ENCODE measurements around the gene ZNF155. TPM values are rescaled to one million over a fixed set of nuclear protein-coding genes. Genes with fewer than 3 reads are reported as not detected.

ZNF155 gene
- total RNA-seq, 1 experiment from 2014 or later, result 6.8 TPM

DNA sequence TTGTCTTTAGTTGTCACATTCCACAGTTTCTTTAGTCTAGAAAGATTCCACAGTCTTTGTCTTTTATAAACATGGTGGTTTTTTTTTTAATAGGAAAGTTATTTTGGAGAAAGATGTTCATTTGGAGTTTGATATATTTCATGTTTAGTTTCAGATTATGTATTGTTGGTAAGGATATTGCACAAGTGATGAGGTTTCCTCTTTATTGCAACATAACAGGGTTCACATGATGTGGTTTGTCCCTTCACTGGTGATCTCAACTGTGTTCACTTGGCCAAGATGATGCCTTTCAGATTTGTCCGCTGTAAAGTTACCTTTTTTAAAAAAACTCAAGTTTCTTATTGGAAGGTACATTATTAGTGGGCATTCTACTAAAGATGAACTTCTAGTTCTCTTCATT is 22.0 kb downstream of the ZNF155 start:
- Mint-ChIP-seq H3K4me3 (ENCODE audit: low read depth, unreplicated experiment) (no peak overlapping the region), H3K27ac (ENCODE audit: unreplicated experiment) (no peak overlapping the region), H3K36me3 (ENCODE audit: insufficient read depth, unreplicated experiment) (peaks cover 28% of the 10 kb centered on the region), H3K4me1 (ENCODE audit: low read depth, unreplicated experiment) (peaks cover 8% of the 10 kb centered on the region), H3K27me3 (ENCODE audit: unreplicated experiment) (no peaks in the 10 kb centered on the region), H3K9me3 (ENCODE audit: low read depth, unreplicated experiment) (peaks cover 24% of the 10 kb centered on the region)
- CTCF ChIA-PET, result no interaction called here
- TF ChIP-seq, protein P1, sequence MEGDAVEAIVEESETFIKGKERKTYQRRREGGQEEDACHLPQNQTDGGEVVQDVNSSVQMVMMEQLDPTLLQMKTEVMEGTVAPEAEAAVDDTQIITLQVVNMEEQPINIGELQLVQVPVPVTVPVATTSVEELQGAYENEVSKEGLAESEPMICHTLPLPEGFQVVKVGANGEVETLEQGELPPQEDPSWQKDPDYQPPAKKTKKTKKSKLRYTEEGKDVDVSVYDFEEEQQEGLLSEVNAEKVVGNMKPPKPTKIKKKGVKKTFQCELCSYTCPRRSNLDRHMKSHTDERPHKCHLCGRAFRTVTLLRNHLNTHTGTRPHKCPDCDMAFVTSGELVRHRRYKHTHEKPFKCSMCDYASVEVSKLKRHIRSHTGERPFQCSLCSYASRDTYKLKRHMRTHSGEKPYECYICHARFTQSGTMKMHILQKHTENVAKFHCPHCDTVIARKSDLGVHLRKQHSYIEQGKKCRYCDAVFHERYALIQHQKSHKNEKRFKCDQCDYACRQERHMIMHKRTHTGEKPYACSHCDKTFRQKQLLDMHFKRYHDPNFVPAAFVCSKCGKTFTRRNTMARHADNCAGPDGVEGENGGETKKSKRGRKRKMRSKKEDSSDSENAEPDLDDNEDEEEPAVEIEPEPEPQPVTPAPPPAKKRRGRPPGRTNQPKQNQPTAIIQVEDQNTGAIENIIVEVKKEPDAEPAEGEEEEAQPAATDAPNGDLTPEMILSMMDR (IDR thresholded peaks at IDR 0.05; ENCODE audit: unreplicated experiment), result no peak
- intact Hi-C loops (cut with micrococcal nuclease; ENCODE audit: unreplicated experiment), result no loop called here
- no TSS peak for BruUV-seq (replicated peaks)
- no peak for DNase-seq

DNA sequence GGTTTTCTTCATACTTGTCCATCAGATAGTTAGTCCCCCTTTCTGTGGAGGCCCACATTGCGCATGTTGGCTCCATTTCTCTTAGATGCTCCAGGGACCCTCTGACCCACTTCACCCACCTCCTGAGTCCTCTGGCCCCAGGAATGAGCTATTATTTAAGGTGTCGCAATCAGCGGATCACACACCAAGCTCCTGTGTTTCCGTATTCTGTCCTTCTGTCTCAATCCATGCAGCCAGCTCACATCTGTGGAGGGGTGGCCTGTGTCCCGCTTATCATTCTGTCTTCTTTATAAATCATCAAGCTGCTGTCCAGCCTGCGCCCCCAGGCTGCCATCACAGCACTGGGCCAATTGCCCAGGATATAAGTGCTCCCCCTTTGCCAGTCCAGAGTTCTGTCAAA is 23.5 kb downstream of the ZNF155 start:
- BruUV-seq (replicated peaks), result no TSS peak
- TF ChIP-seq, protein P1 (IDR thresholded peaks at IDR 0.05; ENCODE audit: unreplicated experiment), result no peak
- CTCF ChIA-PET, result no interaction called here
- H3K27ac Mint-ChIP-seq (ENCODE audit: unreplicated experiment), result no peak overlapping the region
- intact Hi-C loops (cut with micrococcal nuclease; ENCODE audit: unreplicated experiment), result no loop called here
- no peak overlapping the region for H3K4me3 Mint-ChIP-seq (ENCODE audit: low read depth, unreplicated experiment)
- no peak for DNase-seq
- peaks cover under 1% of the 10 kb centered on the region for H3K4me1 Mint-ChIP-seq (ENCODE audit: low read depth, unreplicated experiment)
- peaks cover 28% of the 10 kb centered on the region for H3K9me3 Mint-ChIP-seq (ENCODE audit: low read depth, unreplicated experiment)
- H3K36me3 Mint-ChIP-seq (ENCODE audit: insufficient read depth, unreplicated experiment), result peaks cover 23% of the 10 kb centered on the region
- no peaks in the 10 kb centered on the region for H3K27me3 Mint-ChIP-seq (ENCODE audit: unreplicated experiment)

DNA sequence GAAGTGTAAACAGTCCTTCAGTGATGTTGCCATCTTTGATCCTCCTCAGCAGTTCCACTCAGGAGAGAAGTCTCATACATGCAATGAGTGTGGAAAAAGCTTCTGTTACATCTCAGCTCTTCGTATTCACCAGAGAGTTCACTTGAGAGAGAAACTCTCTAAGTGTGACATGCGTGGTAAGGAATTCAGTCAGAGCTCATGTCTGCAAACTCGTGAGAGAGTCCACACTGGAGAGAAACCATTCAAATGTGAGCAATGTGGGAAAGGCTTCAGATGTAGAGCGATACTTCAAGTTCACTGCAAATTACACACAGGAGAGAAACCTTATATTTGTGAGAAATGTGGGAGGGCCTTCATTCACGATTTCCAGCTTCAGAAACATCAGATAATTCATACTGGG is 26.5 kb downstream of the ZNF155 start:
- intact Hi-C loops (cut with micrococcal nuclease; ENCODE audit: unreplicated experiment), result no loop called here

DNA sequence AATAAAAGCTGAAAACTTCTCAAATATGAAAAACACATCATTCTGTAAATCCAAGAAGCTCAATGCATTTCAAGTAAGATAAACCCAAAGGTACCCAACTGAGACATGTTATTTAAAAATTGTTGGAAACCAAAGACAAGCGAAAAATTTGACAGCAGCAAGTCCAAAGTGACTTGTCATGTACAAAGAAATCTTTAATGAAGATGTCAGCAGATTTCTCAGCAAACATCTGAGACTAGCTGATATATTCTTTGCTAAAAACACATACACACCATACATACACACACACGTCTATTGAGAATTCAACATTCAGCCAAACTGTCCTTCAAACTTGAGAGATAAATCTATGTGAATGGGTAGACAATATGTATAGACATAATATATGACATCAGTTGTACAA is 35.5 kb downstream of the ZNF155 start:
- no peak overlapping the region for H3K4me3 Mint-ChIP-seq (ENCODE audit: low read depth, unreplicated experiment)
- no peaks in the 10 kb centered on the region for H3K4me1 Mint-ChIP-seq (ENCODE audit: low read depth, unreplicated experiment)
- no peak for DNase-seq
- peaks cover 27% of the 10 kb centered on the region for H3K27me3 Mint-ChIP-seq (ENCODE audit: unreplicated experiment)
- H3K9me3 Mint-ChIP-seq (ENCODE audit: low read depth, unreplicated experiment), result peaks cover 11% of the 10 kb centered on the region
- intact Hi-C loops (cut with micrococcal nuclease; ENCODE audit: unreplicated experiment), result no loop called here
- TF ChIP-seq, protein P1 (IDR thresholded peaks at IDR 0.05; ENCODE audit: unreplicated experiment), result no peak
- CTCF ChIA-PET, result no interaction called here
- no TSS peak for BruUV-seq (replicated peaks)
- no peaks in the 10 kb centered on the region for H3K36me3 Mint-ChIP-seq (ENCODE audit: insufficient read depth, unreplicated experiment)
- H3K27ac Mint-ChIP-seq (ENCODE audit: unreplicated experiment), result no peak overlapping the region

More for the DNA sequence above, 26.5 kb downstream of the ZNF155 start:
- Mint-ChIP-seq H3K9me3 (ENCODE audit: low read depth, unreplicated experiment) (peaks cover 30% of the 10 kb centered on the region), H3K27ac (ENCODE audit: unreplicated experiment) (no peak overlapping the region), H3K27me3 (ENCODE audit: unreplicated experiment) (no peaks in the 10 kb centered on the region), H3K4me3 (ENCODE audit: low read depth, unreplicated experiment) (no peak overlapping the region), H3K36me3 (ENCODE audit: insufficient read depth, unreplicated experiment) (peaks cover 9% of the 10 kb centered on the region), H3K4me1 (ENCODE audit: low read depth, unreplicated experiment) (no peaks in the 10 kb centered on the region)
- BruUV-seq (replicated peaks), result no TSS peak
- CTCF ChIA-PET, result no interaction called here
- no peak for DNase-seq
- TF ChIP-seq, protein P1 (IDR thresholded peaks at IDR 0.05; ENCODE audit: unreplicated experiment), result no peak
